ENCODE measurements around the gene KCNMB2.

DNA sequence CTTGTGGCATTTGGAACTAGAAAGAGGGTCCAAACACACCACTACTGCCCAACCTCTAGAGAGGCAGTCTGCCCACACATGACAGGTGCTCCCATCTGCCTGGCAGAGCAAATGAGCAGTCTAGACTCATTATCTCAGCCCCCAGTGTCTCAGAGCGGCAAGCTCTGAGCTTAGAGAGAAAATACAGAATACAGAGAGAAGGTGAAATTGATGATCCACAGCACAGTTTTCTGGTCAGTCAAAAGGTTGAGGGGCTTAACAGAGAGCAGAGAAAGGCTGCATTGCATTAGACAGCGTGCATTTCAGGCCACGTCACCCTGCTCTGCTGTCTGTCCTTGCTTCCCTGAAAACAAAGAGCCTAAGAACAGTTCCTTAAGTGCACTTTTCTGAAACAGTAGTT, 135.1 kb downstream of the KCNMB2 start:
- TF ChIP-seq, protein P1, sequence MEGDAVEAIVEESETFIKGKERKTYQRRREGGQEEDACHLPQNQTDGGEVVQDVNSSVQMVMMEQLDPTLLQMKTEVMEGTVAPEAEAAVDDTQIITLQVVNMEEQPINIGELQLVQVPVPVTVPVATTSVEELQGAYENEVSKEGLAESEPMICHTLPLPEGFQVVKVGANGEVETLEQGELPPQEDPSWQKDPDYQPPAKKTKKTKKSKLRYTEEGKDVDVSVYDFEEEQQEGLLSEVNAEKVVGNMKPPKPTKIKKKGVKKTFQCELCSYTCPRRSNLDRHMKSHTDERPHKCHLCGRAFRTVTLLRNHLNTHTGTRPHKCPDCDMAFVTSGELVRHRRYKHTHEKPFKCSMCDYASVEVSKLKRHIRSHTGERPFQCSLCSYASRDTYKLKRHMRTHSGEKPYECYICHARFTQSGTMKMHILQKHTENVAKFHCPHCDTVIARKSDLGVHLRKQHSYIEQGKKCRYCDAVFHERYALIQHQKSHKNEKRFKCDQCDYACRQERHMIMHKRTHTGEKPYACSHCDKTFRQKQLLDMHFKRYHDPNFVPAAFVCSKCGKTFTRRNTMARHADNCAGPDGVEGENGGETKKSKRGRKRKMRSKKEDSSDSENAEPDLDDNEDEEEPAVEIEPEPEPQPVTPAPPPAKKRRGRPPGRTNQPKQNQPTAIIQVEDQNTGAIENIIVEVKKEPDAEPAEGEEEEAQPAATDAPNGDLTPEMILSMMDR (IDR thresholded peaks at IDR 0.05) = no peak
- no peak for TF ChIP-seq POLR2A (IDR thresholded peaks at IDR 0.05)
